ENCODE measurements around the gene C2orf76.

The C2orf76 gene

GRCh38 chr2:119311831-119312230, 54.8 kb downstream of the C2orf76 start:
- Histone ChIP-seq H3K27ac (ENCODE audit: low read depth, low read length, severe bottlenecking) (no peak overlapping the region), H3K36me3 (ENCODE audit: control insufficient read depth, insufficient read depth, low read length) (no peaks in the 10 kb centered on the region), H3K9me3 (ENCODE audit: control insufficient read depth, low read length) (no peaks in the 10 kb centered on the region), H3K4me1 (ENCODE audit: control insufficient read depth, insufficient read depth, low read length, poor library complexity, severe bottlenecking) (no peaks in the 10 kb centered on the region), H3K4me3 (ENCODE audit: extremely low read depth, insufficient read depth, low read length, poor library complexity, severe bottlenecking) (no peak overlapping the region)
- WGBS, 2 experiments (ENCODE audit: insufficient coverage in 2 of 2), result 86 to 89% methylated on average over 8 of the region's 9 CpGs

- no peaks in the 10 kb centered on the region for H3K4me1 ChIP-seq (ENCODE audit: control insufficient read depth, insufficient read depth, low read length, poor library complexity, severe bottlenecking)
- no peak overlapping the region for H3K27ac ChIP-seq (ENCODE audit: low read depth, low read length, severe bottlenecking)
Observed at GRCh38 chr2:119311371-119311770, 55.3 kb downstream of the C2orf76 start.

GRCh38 chr2:119308793-119309330, 57.8 kb downstream of the C2orf76 start:
- no peak overlapping the region for H3K4me3 ChIP-seq (ENCODE audit: extremely low read depth, insufficient read depth, low read length, poor library complexity, severe bottlenecking)
- no peaks in the 10 kb centered on the region for H3K9me3 ChIP-seq (ENCODE audit: control insufficient read depth, low read length)
- no peaks in the 10 kb centered on the region for H3K36me3 ChIP-seq (ENCODE audit: control insufficient read depth, insufficient read depth, low read length)
- H3K4me1 ChIP-seq (ENCODE audit: control insufficient read depth, insufficient read depth, low read length, poor library complexity, severe bottlenecking), result no peaks in the 10 kb centered on the region
- WGBS, 2 experiments (ENCODE audit: insufficient coverage in 2 of 2), result 83 to 91% methylated on average over 3 to 4 of the region's 4 CpGs
- no peak overlapping the region for H3K27ac ChIP-seq (ENCODE audit: low read depth, low read length, severe bottlenecking)

More at GRCh38 chr2:119311371-119311770, 55.3 kb downstream of the C2orf76 start:
- WGBS, 2 experiments (ENCODE audit: insufficient coverage in 2 of 2), result 48 to 67% methylated on average over 4 to 5 of the region's 5 CpGs
- H3K36me3 ChIP-seq (ENCODE audit: control insufficient read depth, insufficient read depth, low read length), result no peaks in the 10 kb centered on the region
- no peaks in the 10 kb centered on the region for H3K9me3 ChIP-seq (ENCODE audit: control insufficient read depth, low read length)
- H3K4me3 ChIP-seq (ENCODE audit: extremely low read depth, insufficient read depth, low read length, poor library complexity, severe bottlenecking), result no peak overlapping the region

GRCh38 chr2:119307419-119308140, 59.1 kb downstream of the C2orf76 start:
- H3K36me3 ChIP-seq (ENCODE audit: control insufficient read depth, insufficient read depth, low read length), result no peaks in the 10 kb centered on the region

GRCh38 chr2:119306196-119306590, 60.4 kb downstream of the C2orf76 start:
- WGBS, 2 experiments (ENCODE audit: insufficient coverage in 2 of 2), result 91 to 92% methylated on average over 5 to 8 of the region's 10 CpGs

More at GRCh38 chr2:119307419-119308140, 59.1 kb downstream of the C2orf76 start:
- no peak overlapping the region for H3K4me3 ChIP-seq (ENCODE audit: extremely low read depth, insufficient read depth, low read length, poor library complexity, severe bottlenecking)
- no peaks in the 10 kb centered on the region for H3K4me1 ChIP-seq (ENCODE audit: control insufficient read depth, insufficient read depth, low read length, poor library complexity, severe bottlenecking)
- 75 to 100% methylated on average over 1 to 4 of the region's 7 CpGs for WGBS, 2 experiments (ENCODE audit: insufficient coverage in 2 of 2)
- no peaks in the 10 kb centered on the region for H3K9me3 ChIP-seq (ENCODE audit: control insufficient read depth, low read length)
- H3K27ac ChIP-seq (ENCODE audit: low read depth, low read length, severe bottlenecking), result no peak overlapping the region

GRCh38 chr2:119305497-119306195, 61.0 kb downstream of the C2orf76 start:
- no peaks in the 10 kb centered on the region for H3K4me1 ChIP-seq (ENCODE audit: control insufficient read depth, insufficient read depth, low read length, poor library complexity, severe bottlenecking)
- 88 to 92% methylated on average over 5 to 7 of the region's 12 CpGs for WGBS, 2 experiments (ENCODE audit: insufficient coverage in 2 of 2)
- no peaks in the 10 kb centered on the region for H3K9me3 ChIP-seq (ENCODE audit: control insufficient read depth, low read length)
- no peaks in the 10 kb centered on the region for H3K36me3 ChIP-seq (ENCODE audit: control insufficient read depth, insufficient read depth, low read length)
- H3K4me3 ChIP-seq (ENCODE audit: extremely low read depth, insufficient read depth, low read length, poor library complexity, severe bottlenecking), result no peak overlapping the region
- H3K27ac ChIP-seq (ENCODE audit: low read depth, low read length, severe bottlenecking), result no peak overlapping the region

More at GRCh38 chr2:119306196-119306590, 60.4 kb downstream of the C2orf76 start:
- Histone ChIP-seq H3K36me3 (ENCODE audit: control insufficient read depth, insufficient read depth, low read length) (no peaks in the 10 kb centered on the region), H3K27ac (ENCODE audit: low read depth, low read length, severe bottlenecking) (no peak overlapping the region), H3K9me3 (ENCODE audit: control insufficient read depth, low read length) (no peaks in the 10 kb centered on the region), H3K4me1 (ENCODE audit: control insufficient read depth, insufficient read depth, low read length, poor library complexity, severe bottlenecking) (no peaks in the 10 kb centered on the region), H3K4me3 (ENCODE audit: extremely low read depth, insufficient read depth, low read length, poor library complexity, severe bottlenecking) (no peak overlapping the region)

- Histone ChIP-seq H3K36me3 (ENCODE audit: control insufficient read depth, insufficient read depth, low read length) (no peaks in the 10 kb centered on the region), H3K27ac (ENCODE audit: low read depth, low read length, severe bottlenecking) (no peak overlapping the region), H3K9me3 (ENCODE audit: control insufficient read depth, low read length) (no peaks in the 10 kb centered on the region), H3K4me3 (ENCODE audit: extremely low read depth, insufficient read depth, low read length, poor library complexity, severe bottlenecking) (no peak overlapping the region), H3K4me1 (ENCODE audit: control insufficient read depth, insufficient read depth, low read length, poor library complexity, severe bottlenecking) (no peaks in the 10 kb centered on the region)
- 67% methylated on average over 1 of the region's 2 CpGs; no CpG with 5 or more reads in 1 of the 2 experiments for WGBS, 2 experiments (ENCODE audit: insufficient coverage in 2 of 2)
Observed at GRCh38 chr2:119304847-119305246, 61.8 kb downstream of the C2orf76 start.

- 88 to 94% methylated on average over 3 to 4 of the region's 6 CpGs for WGBS, 2 experiments (ENCODE audit: insufficient coverage in 2 of 2)
- Histone ChIP-seq H3K4me3 (ENCODE audit: extremely low read depth, insufficient read depth, low read length, poor library complexity, severe bottlenecking) (no peak overlapping the region), H3K4me1 (ENCODE audit: control insufficient read depth, insufficient read depth, low read length, poor library complexity, severe bottlenecking) (no peaks in the 10 kb centered on the region), H3K36me3 (ENCODE audit: control insufficient read depth, insufficient read depth, low read length) (no peaks in the 10 kb centered on the region), H3K9me3 (ENCODE audit: control insufficient read depth, low read length) (no peaks in the 10 kb centered on the region), H3K27ac (ENCODE audit: low read depth, low read length, severe bottlenecking) (no peak overlapping the region)
Observed at GRCh38 chr2:119301413-119301812, 65.2 kb downstream of the C2orf76 start.

GRCh38 chr2:119295688-119296375, 70.8 kb downstream of the C2orf76 start:
- Histone ChIP-seq H3K27ac (ENCODE audit: low read depth, low read length, severe bottlenecking) (no peak overlapping the region), H3K4me3 (ENCODE audit: extremely low read depth, insufficient read depth, low read length, poor library complexity, severe bottlenecking) (no peak overlapping the region), H3K9me3 (ENCODE audit: control insufficient read depth, low read length) (no peaks in the 10 kb centered on the region), H3K4me1 (ENCODE audit: control insufficient read depth, insufficient read depth, low read length, poor library complexity, severe bottlenecking) (no peaks in the 10 kb centered on the region), H3K36me3 (ENCODE audit: control insufficient read depth, insufficient read depth, low read length) (no peaks in the 10 kb centered on the region)
- 87 to 95% methylated on average over 4 to 7 of the region's 10 CpGs for WGBS, 2 experiments (ENCODE audit: insufficient coverage in 2 of 2)

GRCh38 chr2:119294671-119295070, 72.0 kb downstream of the C2orf76 start:
- Histone ChIP-seq H3K4me3 (ENCODE audit: extremely low read depth, insufficient read depth, low read length, poor library complexity, severe bottlenecking) (no peak overlapping the region), H3K9me3 (ENCODE audit: control insufficient read depth, low read length) (no peaks in the 10 kb centered on the region), H3K4me1 (ENCODE audit: control insufficient read depth, insufficient read depth, low read length, poor library complexity, severe bottlenecking) (no peaks in the 10 kb centered on the region), H3K36me3 (ENCODE audit: control insufficient read depth, insufficient read depth, low read length) (no peaks in the 10 kb centered on the region), H3K27ac (ENCODE audit: low read depth, low read length, severe bottlenecking) (no peak overlapping the region)
- WGBS, 2 experiments (ENCODE audit: insufficient coverage in 2 of 2), result 95 to 97% methylated on average over 12 of the region's 14 CpGs
